Stimulated activated CD4-positive, alpha-beta T cell treated with anti-CD3 and anti-CD28 coated beads, Interleukin-15, amount 100 ng/mL, for 1 hour (primary cell): ENCODE measurements around the gene LIM2.
"Not testable (repeated sequence)": the region's sequence is repeated elsewhere in the genome, so short reads cannot be mapped to it uniquely, and the experiment has no call there.

Source experiments
- DNase-seq, 2 donors: peaks; one replicate each; pipeline ENCODE4 v3.0.0-alpha.2; 2020; ENCODE audit warnings: low read depth in 1 of 2, low spot score in 1 of 2

LIM2 gene

DNA sequence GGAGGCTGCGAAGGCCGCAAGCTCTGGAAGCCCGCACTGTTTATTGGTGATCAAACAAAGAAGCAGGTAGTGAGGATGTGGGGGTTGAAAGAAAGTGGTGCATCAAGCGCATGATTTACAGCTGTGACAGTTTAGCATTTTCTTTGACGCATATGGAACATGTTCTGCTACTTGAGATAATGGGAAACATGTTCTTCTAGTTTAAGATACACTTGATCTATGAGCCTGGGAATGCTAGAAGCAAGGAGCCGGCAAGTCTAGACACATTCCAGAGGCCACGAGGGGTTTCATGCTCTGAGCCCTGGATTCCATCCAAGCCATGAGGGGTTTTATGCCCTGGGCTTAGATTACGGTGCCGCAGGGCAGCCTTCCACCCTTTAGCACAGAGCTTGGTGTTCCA lies 9.7 kb upstream of the LIM2 start:
- DNase-seq, result not testable (repeated sequence)

DNA sequence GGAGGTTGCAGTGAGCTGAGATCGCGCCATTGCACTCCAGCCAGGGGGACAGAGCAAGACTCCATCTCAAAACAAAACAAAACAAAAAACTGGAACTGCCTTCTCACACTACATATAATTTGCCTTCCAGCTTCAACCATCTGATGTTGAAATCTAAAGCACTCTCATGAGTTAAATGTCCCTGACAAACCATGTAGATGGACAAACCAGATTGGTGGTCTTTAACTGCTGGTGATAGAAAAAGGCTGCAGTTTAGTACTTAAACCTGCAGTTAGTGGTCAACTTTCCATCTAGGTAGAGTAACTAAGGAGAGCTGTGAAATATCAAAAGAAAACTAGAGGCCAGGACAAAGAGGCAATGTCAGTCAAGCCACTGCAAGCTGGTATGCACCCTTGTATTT lies 8.4 kb upstream of the LIM2 start:
- no peak for DNase-seq

DNA sequence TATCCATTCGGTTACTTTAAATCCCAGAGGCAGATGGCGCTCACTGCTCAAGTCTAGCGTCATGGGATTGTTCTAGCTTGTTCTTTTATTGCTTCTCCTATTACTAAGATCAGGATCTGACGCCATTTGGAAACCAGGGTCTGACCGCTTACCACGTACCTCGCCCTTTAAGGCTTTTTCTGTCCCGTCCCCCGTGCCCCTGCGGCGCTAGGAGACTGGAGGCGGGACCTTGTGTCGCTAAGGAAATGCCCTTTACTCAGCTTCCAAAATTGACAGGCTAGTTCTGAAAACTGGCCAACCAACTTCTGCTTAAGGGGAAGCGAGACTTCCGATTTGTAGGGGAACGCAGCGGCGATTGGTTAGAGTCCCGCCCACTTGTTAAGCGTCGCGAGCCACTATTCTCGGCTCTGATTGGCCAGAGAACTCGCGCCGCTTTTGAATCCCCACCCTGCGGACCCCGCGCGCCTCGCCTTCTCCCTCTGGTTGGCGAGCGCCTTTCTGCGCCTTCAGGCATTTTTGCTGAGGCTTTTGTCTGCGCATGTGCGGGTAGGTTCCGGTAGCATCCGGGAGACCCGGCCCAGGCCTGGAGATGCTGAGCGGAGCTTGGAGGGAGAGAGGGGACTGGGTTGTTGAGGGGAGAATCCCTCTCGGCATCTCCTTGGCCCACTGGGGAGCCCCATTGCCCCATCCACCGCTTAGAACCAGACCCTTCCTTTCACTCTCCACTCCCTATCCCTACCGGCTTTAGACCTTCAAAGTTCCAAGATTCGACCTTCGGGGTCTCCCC lies 6.5 kb upstream of the LIM2 start:
- peak; percentile 65 for DNase-seq

DNA sequence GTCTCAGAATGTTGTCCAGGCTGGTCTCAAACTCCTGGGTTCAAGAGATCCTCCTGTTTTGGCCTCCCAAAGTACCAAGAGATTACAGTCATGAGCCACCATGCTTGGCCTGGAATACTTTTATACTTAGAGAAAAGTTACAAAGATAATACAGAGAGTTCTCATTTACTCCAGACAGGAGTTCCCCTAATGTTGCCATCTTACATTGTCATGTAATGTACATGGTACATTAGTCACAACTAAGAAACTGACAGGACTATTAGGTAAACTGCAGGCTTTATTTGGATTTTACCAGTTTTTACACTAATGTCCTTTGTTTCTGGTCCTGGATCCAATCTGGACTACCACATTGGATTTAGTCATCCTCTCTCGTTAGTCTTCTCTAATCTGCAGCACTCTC lies 4.9 kb upstream of the LIM2 start:
- DNase-seq, result no peak

DNA sequence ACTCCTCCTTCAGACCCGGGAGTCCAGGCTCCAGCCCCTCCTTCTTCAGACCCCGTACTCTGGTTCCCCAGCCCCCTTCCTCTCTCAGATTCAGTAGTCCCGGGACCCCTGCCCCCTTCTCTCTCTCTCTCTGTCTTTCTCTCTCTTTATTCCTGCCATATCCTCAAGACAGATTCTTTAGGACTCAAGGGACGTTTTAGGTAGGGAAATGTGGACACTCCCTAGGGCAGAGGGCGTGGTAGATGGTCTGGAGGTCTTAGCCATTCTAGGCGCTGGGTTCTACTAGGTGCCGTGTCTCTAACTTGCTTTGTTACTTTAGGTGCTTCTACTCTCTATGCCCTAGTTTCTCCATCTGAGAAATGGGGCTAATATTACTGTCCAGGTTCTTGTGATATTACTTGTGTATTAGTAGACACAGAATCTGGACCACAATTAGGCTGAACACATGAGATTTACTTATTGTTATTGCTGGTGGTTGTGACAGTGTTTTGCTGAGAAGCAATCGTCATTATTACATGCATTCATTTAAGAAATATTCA lies 3.4 kb upstream of the LIM2 start:
- no peak for DNase-seq

DNA sequence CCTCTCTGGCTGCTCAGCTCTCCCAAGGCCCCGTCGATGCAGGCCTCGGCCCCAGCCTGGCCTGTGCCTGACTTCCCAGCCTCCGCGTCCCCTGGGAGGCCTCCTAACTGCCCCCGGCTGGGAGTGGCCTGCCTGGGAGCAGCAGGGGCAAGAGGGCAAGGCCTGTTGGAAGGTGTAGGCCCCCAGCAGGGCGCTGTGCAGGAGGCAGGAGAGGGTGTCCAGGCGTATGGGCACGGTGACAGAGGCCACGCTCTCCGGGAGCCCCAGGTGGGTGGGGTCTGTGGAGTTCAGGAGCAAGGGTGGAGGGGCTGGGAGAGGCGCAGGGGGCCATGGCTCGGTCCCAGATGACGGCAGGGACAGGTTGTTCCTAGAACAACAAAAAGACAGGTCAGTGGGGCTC lies 1.4 kb upstream of the LIM2 start:
- no peak for DNase-seq

DNA sequence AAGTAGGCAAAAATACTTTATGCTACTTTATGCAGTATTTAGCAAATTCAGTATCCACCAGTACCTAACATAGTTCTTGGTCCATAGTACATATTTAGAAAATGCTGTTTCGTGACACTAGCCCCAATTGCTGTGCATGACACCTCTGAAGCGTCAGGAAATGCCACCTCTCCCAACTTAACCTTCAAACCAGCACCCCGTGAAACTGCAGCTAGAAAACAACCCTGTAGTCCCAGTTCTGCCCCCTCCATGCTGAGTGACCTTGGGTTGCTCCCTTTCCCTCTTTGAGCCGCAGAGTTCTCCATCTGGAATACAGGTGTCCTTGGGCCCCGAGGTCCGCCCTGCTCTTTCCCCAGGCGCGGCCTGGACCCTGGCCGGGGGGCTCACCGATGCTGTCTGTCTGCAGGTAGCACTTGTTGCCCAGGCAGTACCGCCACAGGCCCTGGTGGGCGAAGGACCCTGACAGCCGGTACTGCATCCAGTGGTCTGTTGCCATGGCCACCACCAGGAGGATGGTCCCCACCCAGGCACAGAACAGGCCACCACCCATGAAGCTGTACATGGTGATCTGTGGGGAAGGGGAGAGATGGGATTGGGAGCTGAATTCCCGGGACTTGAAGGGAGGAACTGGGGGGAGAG lies 773 bp downstream of the LIM2 start:
- no peak for DNase-seq

DNA sequence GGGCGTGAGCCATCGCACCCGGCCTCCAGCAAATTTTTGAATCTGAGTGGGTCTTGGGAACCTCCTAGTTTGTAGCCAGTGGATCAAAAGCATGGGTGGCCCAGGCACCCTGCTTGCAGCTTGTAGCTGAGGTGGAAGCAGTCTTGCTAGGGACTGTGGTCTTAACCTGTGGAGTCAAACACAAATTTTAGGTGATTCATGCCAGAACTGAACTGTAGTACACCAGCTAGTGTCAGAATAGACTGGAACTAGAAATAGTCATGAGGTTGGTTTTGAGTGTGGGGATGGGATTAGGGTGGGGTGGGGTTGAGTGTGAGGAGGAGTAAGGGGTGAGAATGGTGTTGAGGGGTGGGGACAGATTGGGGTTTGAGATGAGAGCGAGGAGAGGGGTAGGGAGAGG lies 5.8 kb downstream of the LIM2 start:
- no peak for DNase-seq

DNA sequence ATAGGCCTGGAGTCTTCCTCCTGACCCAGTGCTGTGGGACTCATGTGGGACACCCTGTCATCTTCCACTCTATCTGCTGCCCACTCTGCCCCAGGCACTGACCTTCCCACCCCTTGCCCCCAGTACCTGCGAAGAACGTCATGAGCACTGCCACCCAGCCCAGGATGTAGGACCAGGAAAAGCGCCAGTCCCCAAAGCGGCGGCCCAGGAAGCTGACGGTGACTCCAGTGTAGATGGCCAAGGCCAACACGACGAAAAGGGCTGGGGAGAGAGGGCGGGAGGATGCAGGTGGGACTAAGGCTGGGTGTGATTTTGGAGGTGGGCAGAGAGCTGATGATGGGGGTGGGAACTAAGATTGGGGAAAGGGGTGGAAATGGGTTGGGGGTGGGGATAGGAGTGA lies 7.4 kb downstream of the LIM2 start:
- no peak for DNase-seq

DNA sequence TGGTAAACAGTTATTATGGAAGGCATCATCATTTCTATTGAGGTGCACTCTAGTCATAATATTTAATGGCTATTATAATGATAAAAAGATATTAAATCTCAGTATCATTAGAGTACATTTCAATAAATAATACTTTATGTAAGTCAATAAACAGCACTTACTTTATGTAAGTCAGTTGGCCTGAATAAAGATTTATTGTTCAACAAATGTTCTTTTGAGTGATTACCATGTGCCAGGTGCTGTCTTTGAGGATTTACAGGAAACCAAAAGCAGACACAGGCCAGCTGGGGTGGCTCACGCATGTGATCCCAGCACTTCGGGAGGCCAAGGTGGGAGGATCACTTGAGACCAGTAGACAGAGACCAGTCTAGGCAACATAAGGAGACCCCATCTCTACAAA lies 10.4 kb downstream of the LIM2 start:
- no peak for DNase-seq

DNA sequence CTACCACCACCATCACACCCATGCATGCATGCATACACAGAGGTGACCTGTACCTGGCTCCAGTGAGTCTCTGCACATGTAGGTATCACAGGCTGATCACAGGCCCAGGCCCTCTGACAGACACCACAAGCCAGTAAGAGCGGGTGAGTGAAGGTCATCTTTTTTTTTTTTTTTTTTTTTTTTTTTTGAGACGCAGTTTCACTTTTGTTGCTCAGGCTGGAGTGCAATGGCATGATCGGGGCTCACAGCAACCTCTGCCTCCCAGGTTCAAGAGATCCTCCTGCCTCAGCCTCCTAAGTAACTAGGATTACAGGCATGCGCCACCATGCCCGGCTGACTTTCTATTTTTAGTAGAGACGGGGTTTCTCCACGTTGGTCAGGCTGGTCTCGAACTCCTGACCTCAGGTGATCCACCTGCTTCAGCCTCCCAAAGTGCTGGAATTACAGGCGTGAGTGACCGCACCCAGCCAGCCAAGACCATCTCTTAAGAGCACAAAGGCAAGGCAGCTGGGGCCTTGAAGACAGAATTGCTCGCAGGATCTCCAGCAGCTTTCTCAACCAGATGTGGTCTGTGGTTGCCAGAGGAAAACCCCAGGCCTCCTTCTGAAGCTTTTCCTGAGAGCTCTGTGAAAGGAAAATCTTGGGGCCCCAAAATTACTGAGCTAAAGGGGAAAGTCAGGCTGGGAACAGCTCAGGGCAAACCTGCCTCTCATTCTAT lies 12.1 kb downstream of the LIM2 start:
- no peak for DNase-seq

DNA sequence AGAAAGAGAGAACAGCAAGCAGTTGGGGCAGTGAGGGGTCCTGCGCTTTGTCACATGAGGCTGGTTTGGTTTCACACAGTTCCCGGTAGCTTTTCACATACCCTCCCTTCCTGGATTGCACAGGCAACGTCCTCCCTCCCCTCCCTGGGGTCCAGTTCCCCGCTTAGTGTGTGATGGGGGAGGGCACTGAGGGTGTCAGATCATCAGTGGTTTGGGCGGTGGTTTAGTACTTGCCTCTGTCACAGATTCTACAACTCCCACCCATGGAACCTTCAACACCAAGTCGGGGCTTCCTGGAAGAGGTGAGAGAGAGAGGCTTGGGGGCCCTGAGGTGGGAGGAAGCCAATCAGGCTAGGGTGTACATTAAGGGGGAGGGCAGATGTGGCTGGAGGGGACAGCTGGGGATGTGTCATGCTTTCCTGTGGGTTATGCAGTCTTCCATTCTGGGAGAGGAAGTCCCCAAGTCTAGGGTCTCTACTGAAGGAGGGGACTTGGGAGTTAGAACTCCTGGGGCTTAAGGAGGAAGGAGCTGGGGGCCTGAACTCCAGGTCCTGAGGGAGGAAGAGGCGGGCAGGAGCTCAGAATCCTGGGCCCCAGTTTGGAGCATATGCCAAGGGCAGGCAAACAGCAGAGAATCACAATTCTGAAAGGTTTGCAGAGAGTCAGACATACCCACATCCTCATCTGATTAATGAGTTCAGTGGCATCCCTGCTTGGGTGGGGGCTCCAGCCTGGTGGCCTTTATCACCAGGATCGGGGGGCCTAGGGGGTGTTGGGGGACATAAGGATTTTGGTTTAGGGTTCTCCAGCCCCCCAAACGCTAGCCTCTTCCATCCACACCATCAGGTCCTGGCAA lies 14.9 kb downstream of the LIM2 start, which contains the start of gene NKG7:
Gene NKG7 (minus strand): TSS at position 6 of the 856 bp plus-strand sequence. CDS start 119 bp downstream, outside the sequence.
- DNase-seq, result peak in 1 of 2 donors; percentile 44

DNA sequence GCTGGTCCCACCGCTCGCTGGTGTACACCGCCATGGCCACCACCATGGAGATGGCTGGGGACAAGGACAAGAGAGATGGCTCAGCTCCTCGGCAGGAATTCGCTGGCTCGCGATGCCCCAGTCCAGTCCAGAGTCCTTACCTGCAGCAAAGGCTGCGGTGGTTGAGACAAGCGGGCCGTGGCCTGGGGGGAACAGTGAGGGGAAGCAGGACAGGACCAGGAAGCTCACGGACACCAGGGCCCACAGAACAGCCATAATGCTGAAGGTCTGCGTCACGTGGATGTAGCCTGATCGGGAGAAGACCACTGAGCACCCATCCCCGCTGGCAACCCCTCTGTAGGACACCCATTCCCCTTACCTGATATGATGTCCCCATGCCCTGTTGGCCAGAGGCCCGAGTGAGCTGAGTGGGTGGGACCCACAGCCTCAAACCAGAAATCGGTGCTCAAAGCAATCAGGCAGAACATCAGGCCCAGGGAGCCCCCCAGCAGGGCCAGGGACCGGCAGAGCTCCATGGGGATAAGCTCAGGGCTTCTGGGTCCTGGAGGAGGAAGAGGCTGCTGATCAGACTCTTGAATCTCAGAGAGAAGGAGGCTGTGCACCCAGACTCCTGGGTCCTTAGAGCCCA lies 15.6 kb downstream of the LIM2 start:
- no peak for DNase-seq

DNA sequence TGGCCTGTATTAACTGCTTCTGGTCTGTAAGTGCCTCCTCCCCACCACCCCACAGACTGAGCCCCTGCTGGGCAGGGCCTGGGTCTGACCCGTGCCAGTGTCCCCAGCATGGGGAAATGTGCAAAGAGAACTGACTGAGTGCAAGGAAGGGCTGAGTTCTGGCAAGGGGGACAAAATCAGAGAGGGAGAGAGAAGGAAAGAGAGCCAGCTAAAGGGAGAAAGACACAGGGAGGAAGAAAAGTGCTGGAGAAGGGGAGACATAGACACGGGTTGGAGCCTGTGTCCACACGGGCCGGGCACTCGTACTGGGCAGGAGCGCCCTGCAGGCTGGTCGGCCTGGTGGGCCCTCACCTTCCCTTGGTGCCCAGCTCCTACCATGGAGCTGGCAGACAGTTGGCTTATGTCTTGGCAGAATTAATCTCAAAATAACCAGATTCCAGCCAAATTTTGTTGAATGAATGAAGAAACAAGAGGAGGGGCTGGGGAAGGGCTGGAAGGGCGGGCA lies 16.5 kb downstream of the LIM2 start:
- no peak for DNase-seq

DNA sequence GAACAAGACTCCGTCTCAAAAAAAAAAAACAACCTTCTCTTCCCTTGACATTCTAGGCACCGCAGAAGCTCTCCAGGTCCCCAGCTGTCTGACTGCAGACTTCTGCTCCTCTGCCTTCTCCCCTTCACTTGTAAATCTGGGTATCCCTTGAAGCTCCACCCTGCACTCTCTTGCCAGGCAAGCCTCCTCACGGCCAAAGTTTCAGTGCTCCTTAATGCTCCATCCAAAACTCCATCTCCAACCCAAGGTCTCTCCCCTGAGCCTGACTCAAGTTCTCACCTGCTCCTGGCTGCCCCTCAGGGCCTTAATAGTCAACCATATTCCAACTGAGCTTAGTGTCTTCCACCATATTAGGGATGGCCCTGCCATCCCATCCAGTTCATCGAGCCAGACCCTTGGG lies 17.5 kb downstream of the LIM2 start:
- no peak for DNase-seq

DNA sequence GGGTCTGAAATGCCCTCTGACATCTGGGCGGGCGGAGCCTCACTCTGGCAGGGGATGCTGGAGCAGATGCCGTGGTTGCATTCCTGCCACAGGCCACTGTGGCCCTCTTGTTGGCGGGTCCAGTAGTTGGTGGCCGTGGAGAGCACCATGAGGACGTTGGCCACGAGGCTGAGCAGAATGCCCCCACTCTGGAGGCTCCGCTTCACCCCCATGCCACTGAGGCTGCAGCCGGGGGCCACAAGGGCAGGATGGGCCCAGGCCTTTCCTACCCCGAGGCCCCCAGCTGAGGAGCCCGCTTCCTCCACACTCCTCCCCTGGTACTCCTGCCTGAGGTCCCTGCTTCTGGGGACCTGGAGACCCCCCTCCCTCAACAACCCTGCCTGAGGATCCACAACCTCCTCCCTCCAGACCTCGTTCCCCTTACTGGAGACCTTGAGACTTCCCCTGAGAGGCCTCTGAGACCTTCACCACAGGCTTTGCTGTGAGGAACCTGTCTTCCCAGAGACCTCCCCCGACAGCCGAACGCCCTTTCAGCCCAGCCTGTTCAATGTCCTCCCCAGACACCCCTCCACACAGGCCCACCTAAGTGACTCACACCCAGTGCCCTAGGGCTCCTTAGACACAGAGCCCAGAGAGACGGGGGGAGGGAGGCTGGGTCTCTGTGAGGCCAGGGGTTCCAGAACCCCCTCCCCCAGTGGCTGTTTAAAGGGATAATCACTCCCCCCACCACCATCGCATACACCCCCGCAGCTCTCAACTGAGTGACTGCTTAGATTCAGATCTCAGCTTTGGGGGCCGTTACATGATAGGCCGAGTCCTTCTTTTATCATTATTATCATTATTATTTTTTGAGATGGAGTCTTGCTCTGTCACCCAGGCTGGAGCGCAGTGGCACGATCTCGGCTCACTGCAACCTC lies 19.1 kb downstream of the LIM2 start, which contains the start of gene CLDND2:
Gene CLDND2 (minus strand): TSS at position 638 of the 917 bp plus-strand sequence. CDS start 426 bp downstream, at position 212.
- DNase-seq, result no peak

DNA sequence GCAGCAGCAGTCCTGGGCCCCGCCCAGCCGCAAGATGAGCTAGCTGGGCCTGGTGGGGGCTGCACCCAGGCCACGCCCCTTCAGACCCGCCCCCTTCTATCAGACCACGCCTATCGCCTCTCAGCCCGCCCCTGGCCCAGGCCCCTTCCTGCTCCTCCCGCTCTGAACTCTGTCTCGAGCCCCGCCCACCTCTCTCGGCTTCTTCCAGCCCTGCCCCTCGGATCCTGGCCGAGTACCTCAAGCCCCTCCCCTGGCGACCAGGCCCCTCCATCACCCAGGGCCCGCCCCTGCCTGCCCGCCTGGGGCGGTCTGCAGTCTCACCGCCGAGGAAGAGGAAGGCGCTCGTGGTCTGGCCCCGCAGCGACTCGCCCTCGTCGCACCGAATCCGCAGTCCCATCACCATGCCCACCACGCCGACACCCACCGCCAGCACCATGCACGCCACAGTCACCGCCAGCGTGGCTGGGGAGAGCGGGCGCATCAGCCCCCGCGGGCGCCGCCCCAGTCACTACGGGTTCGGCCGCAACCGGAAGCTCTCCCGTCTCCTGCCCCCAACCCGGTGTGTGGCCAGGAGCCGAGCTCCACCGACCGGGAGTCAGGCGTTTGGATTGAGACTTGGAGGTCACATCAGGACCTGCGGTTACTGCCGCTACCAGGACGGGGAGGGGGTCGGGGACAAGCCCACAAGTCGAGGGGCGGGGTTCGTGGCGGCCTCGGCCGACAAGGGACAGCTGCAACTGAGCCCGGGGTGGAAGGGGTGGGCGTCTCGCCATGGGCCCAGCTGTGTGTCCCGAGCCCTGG lies 20.0 kb downstream of the LIM2 start:
- DNase-seq, result peak; percentile 88 to 96

DNA sequence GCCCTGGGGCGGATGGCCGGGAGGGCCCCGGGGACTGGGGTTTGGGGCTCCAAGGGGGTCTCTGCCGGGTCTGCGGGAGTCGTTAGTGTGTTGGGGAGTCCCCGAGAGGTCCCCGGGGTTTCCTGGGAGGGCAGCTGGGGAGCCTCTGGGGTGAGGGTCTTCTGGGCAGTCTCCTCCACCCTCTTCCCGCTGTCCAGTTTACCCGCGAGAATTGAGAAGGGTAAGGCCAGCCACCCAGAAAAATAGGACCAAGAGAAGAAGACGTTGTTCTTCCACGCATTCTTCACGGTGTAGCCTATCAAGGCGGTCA lies 20.6 kb downstream of the LIM2 start:
- DNase-seq, result no peak
